PC-9 (cell line): Measurements from ENCODE around the gene JMJD6. TPM values are rescaled to one million over a fixed set of nuclear protein-coding genes. Genes with fewer than 3 reads are reported as not detected.
A peak's percentile ranks its signal among the peaks of the same experiment; 100 is the strongest.

Source experiments
- Bru-seq: library from RNA; stranded (reverse); fragments of 400-500 nt; gene quantifications from one replicate; lab custom pipeline; 2021; lab: Mats Ljungman, UMichigan
- BruChase-seq, 2 experiments: library from RNA; stranded (reverse); fragments of 400-500 nt; gene quantifications; one replicate each; lab custom pipeline; 2021; lab: Mats Ljungman, UMichigan
- BruUV-seq: library from RNA; stranded (reverse); fragments of 400-500 nt; replicated peaks from 2 replicates; lab custom pipeline; 2021; lab: Mats Ljungman, UMichigan
- CTCF ChIA-PET: fragments of 300-600 bp; sonication (Branson Sonifier 250); formaldehyde crosslinking; loops from one replicate; lab custom pipeline; 2022; ENCODE audit warnings: antibody characterized with exemption; lab: Charles Lee
- POLR2A ChIA-PET: fragments of 300-600 bp; sonication (Branson Sonifier 250); formaldehyde crosslinking; loops from one replicate; lab custom pipeline; 2022; ENCODE audit warnings: antibody characterized with exemption; ENCODE audit not compliant: unreplicated experiment; lab: Charles Lee
- DNase-seq, 2 experiments: peaks; one replicate each; pipeline versions ENCODE4 v3.0.0 to v3.0.0-alpha.2; 2015 to 2022; ENCODE audit warnings: mixed read lengths in 1 of 2
- H2AFZ ChIP-seq: fragments of 200-600 bp; sonication (generic); 2 replicates; pipeline ENCODE4 v1.8.1; 2017; ENCODE audit warnings: antibody characterized with exemption
- H3F3A ChIP-seq: fragments of 200-600 bp; sonication (generic); 2 replicates; pipeline ENCODE4 v1.8.1; 2017; ENCODE audit warnings: antibody characterized with exemption, mild to moderate bottlenecking, low read depth; ENCODE audit not compliant: insufficient read depth
- H3K27ac ChIP-seq: fragments of 200-600 bp; sonication (generic); 2 replicates; pipeline ENCODE4 v1.6.1; 2016; ENCODE audit warnings: mixed run types
- H3K27me3 ChIP-seq: fragments of 200-600 bp; sonication (generic); 2 replicates; pipeline ENCODE4 v1.6.1; 2016; ENCODE audit warnings: low read depth, mixed run types; ENCODE audit not compliant: insufficient read depth
- H3K36me3 ChIP-seq: fragments of 200-600 bp; sonication (generic); 2 replicates; pipeline ENCODE4 v1.6.1; 2016; ENCODE audit warnings: low read depth, mixed run types
- H3K4me1 ChIP-seq: fragments of 200-600 bp; sonication (generic); replicated peaks from 2 replicates; pipeline ENCODE4 v1.6.1; 2016; ENCODE audit warnings: mixed run types; ENCODE audit not compliant: insufficient read depth
- H3K4me2 ChIP-seq: fragments of 200-600 bp; sonication (generic); 2 replicates; pipeline ENCODE4 v1.6.1; 2017; ENCODE audit warnings: mixed run types
- H3K4me3 ChIP-seq: fragments of 200-600 bp; sonication (generic); 2 replicates; pipeline ENCODE4 v1.6.1; 2016; ENCODE audit warnings: mixed run types
- H3K79me2 ChIP-seq: fragments of 200-600 bp; sonication (generic); 2 replicates; pipeline ENCODE4 v1.6.1; 2017; ENCODE audit warnings: low read depth, mixed run types
- H3K9me2 ChIP-seq: fragments of 200-600 bp; sonication (generic); 2 replicates; pipeline ENCODE4 v1.8.1; 2017; ENCODE audit warnings: mild to moderate bottlenecking; ENCODE audit not compliant: insufficient read depth
- H3K9me3 ChIP-seq: fragments of 200-600 bp; sonication (generic); 2 replicates; pipeline ENCODE4 v1.8.1; 2016; ENCODE audit warnings: low read depth; ENCODE audit not compliant: insufficient read depth
- H4K20me1 ChIP-seq: fragments of 200-600 bp; sonication (generic); 2 replicates; pipeline ENCODE4 v1.8.1; 2017; ENCODE audit not compliant: insufficient read depth
- EZH2 ChIP-seq: fragments of 200-600 bp; sonication (generic); IDR thresholded peaks from 2 replicates; pipeline ENCODE4 v1.8.0; 2017; ENCODE audit warnings: antibody characterized with exemption, low read depth
- intact Hi-C: fragments of 100-400 bp; cut with micrococcal nuclease; formaldehyde crosslinking; loops from one replicate; pipeline ENCODE4 v1.10.0; 2022; ENCODE audit not compliant: unreplicated experiment
- long read RNA-seq: library from polyadenylated mRNA; stranded (forward); transcript quantifications from one replicate; pipeline ENCODE4 v2.0.0, GENCODE V29; 2022
- total RNA-seq: library from RNA; stranded (reverse); gene quantifications from 2 replicates; pipeline ENCODE4 v1.2.3, GENCODE V29; 2021
- TF ChIP-seq, protein P1 (sequence below): fragments of 200-600 bp; sonication (generic); conservative IDR thresholded peaks from 2 replicates; pipeline ENCODE4 v1.6.1; 2017; ENCODE audit warnings: mixed run types, antibody characterized with exemption, mild to moderate bottlenecking, moderate library complexity

The JMJD6 gene
- total RNA-seq (19.4 and 25.2 TPM in 2 replicates), Bru-seq, nascent RNA (percentile 68 among the genes with signal in this experiment), BruChase-seq, experiment 1, labeled RNA remaining after a 2-hour chase (percentile 75 among the genes with signal in this experiment), BruChase-seq, experiment 2, labeled RNA remaining after a 6-hour chase (percentile 74 among the genes with signal in this experiment)
- long read RNA-seq, transcript JMJD6-202 (6 exons, 1,603 nt), result major isoform, 33 of 40 reads
- long read RNA-seq, partial matches to known transcripts, result 5 of 40 reads
- long read RNA-seq, other reads (novel, unspliced or antisense), result 1 of 40 reads

GRCh38 chr17:76726231-76726775 is at the start of gene JMJD6:
Gene JMJD6, minus strand, starts transcription at chr17:76726606. Its CDS starts 131 bp downstream, at chr17:76726475.
- ChIA-PET POLR2A (interaction anchor here (0.5 to 0.6 kb wide), 2 partner anchors 364 to 748 kb away, joined by 3 to 12 read pairs; partner anchors contain the start of gene ACOX1), CTCF (interaction anchor here (0.6 kb wide), 1 partner anchor 560 kb away, joined by 3 read pairs; no protein-coding TSS in a partner anchor)
- TSS peak; percentile 54 for BruUV-seq
- peaks cover 10% of the 10 kb centered on the region; the same call in 1 of the 2 replicates for H3F3A ChIP-seq
- intact Hi-C loops, result loop anchor here (5.0 kb wide), 2 partner anchors 169 to 341 kb away; no protein-coding TSS in a partner anchor
- TF ChIP-seq EZH2, result no peak
- TF ChIP-seq, protein P1, sequence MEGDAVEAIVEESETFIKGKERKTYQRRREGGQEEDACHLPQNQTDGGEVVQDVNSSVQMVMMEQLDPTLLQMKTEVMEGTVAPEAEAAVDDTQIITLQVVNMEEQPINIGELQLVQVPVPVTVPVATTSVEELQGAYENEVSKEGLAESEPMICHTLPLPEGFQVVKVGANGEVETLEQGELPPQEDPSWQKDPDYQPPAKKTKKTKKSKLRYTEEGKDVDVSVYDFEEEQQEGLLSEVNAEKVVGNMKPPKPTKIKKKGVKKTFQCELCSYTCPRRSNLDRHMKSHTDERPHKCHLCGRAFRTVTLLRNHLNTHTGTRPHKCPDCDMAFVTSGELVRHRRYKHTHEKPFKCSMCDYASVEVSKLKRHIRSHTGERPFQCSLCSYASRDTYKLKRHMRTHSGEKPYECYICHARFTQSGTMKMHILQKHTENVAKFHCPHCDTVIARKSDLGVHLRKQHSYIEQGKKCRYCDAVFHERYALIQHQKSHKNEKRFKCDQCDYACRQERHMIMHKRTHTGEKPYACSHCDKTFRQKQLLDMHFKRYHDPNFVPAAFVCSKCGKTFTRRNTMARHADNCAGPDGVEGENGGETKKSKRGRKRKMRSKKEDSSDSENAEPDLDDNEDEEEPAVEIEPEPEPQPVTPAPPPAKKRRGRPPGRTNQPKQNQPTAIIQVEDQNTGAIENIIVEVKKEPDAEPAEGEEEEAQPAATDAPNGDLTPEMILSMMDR, result no peak
- H3K27me3 ChIP-seq, result no peaks in the 10 kb centered on the region
- peak within 1 kb of the TSS; percentile 78 for H3K4me3 ChIP-seq
- H4K20me1 ChIP-seq, result peaks cover 8% of the 10 kb centered on the region; the same call in 1 of the 2 replicates
- peak within 1 kb of the TSS; percentile 87 for H3K4me2 ChIP-seq
- peaks cover 67% of the 10 kb centered on the region for H3K79me2 ChIP-seq
- peak within 1 kb of the TSS; percentile 81 for H3K27ac ChIP-seq
- no peaks in the 10 kb centered on the region for H3K9me2 ChIP-seq
- H3K9me3 ChIP-seq, result no peaks in the 10 kb centered on the region
- peaks cover 12% of the 10 kb centered on the region for H3K4me1 ChIP-seq
- peak within 1 kb of the TSS; percentile 91 for H2AFZ ChIP-seq
- H3K36me3 ChIP-seq, result 0 out of 2 replicates have a peak, but pooled peaks cover 6% of the 10 kb centered on the region
- peak; percentile 79 to 95 for DNase-seq

GRCh38 chr17:76775021-76775600 is 48.7 kb upstream of the JMJD6 start:
- H3K9me2 ChIP-seq, result no peaks in the 10 kb centered on the region
- H3K4me2 ChIP-seq, result no peak overlapping the region
- no peaks in the 10 kb centered on the region for H3K79me2 ChIP-seq
- ChIA-PET CTCF (no interaction called here), POLR2A (no interaction called here)
- H3K9me3 ChIP-seq, result no peaks in the 10 kb centered on the region
- DNase-seq, result no peak
- BruUV-seq, result no TSS peak
- no peak overlapping the region for H3K4me3 ChIP-seq
- TF ChIP-seq, protein P1, result no peak
- no peak for TF ChIP-seq EZH2
- H2AFZ ChIP-seq, result no peak overlapping the region
- H3F3A ChIP-seq, result no peaks in the 10 kb centered on the region
- H4K20me1 ChIP-seq, result no peaks in the 10 kb centered on the region
- intact Hi-C loops, result no loop called here
- H3K27me3 ChIP-seq, result no peaks in the 10 kb centered on the region
- H3K27ac ChIP-seq, result no peak overlapping the region
- H3K36me3 ChIP-seq, result no peaks in the 10 kb centered on the region
- peaks cover 13% of the 10 kb centered on the region; the same call in 1 of the 2 replicates for H3K4me1 ChIP-seq

DNA sequence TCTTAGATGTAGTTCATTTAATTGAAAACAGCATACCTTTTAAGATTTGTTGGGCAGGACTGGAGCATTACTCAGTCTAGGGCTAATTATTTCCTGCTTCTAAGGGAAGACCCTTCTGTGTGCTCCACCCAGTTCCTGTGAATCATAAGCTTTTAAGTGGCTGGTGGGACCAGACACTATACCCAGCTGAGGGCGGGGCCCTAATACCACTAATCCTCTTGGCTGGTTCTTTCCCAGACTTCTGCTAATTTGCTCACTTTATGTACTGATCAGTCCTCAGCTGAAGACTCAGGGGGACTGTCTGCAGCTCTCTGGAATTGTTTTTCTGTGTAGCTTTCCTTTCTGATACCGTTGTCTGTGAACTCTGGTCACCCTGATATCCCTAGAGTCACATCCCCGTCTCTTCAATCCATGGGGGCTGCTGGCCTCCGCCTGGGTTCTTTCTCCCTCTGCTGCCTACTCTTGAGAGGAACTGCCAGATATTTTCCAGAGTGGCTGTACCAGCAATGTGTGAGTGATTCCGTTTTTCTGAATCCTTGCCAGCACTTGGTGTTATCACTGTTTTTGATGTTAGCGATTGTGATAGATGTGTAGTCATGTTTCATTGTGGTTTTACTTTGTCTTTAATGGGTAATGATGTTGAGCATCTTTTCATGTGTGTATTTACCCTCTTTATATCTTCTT is 46.6 kb upstream of the JMJD6 start:
- no peaks in the 10 kb centered on the region for H3F3A ChIP-seq
- no peaks in the 10 kb centered on the region for H3K36me3 ChIP-seq
- peak; percentile 29 to 66 for DNase-seq
- peak overlapping the region; percentile 26; the same call in 1 of the 2 replicates for H3K4me2 ChIP-seq
- CTCF ChIA-PET, result no interaction called here
- H3K9me2 ChIP-seq, result no peaks in the 10 kb centered on the region
- no peaks in the 10 kb centered on the region for H3K9me3 ChIP-seq
- intact Hi-C loops, result no loop called here
- no peaks in the 10 kb centered on the region for H3K27me3 ChIP-seq
- POLR2A ChIA-PET, result interaction anchor here (0.7 kb wide), 1 partner anchor 31 kb away, joined by 4 read pairs; no protein-coding TSS in a partner anchor
- no peaks in the 10 kb centered on the region for H3K79me2 ChIP-seq
- H2AFZ ChIP-seq, result no peak overlapping the region
- peaks cover 13% of the 10 kb centered on the region; the same call in 1 of the 2 replicates for H3K4me1 ChIP-seq
- no TSS peak for BruUV-seq
- no peak overlapping the region for H3K4me3 ChIP-seq
- H3K27ac ChIP-seq, result peak overlapping the region; percentile 45; the same call in 1 of the 2 replicates
- no peaks in the 10 kb centered on the region for H4K20me1 ChIP-seq
- TF ChIP-seq, protein P1, result no peak
- TF ChIP-seq EZH2, result no peak
